ENCODE data around the gene ANKUB1.

ANKUB1 gene

DNA sequence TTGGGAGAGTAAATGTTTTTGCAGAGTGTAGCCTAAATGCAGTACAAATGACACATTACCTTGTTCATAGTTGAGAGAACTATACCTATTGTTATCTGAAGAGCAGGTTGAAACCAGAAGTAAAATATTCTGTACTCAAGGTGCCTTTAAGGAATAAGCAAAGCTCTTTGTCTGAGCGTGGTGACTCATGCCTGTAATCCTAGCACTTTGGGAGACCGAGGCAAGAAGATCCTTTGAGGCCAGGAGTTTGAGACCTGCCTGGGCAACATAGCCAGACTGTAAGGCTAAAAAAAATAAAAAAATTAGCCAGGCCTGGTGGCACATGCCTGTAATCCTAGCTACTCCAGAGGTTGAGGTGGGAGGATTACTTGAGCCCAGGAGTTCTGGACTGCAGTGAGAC lies 18.5 kb upstream of the ANKUB1 start:
- Histone ChIP-seq H3K27ac (no peak overlapping the region), H3K4me3 (no peak overlapping the region)

DNA sequence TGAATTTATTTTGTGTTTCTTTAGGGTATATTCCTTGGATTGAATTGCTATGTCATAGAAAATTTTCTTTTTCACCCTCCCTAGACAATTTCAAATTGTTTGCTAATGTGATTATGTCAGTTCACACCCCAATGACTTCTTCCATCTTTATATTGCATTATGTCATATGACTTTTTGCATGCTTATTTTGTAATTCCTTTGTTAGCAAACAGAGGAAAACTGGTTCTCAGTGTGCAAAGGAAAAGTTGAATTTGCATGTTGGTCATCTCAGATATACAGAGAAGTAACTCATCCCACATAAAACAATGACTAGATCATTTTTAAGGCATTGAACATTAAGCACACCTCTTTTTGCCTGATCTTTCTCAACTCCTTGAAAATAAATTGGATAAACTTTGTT lies 17.3 kb upstream of the ANKUB1 start:
- Histone ChIP-seq H3K27ac (no peak overlapping the region), H3K4me3 (no peak overlapping the region)

DNA sequence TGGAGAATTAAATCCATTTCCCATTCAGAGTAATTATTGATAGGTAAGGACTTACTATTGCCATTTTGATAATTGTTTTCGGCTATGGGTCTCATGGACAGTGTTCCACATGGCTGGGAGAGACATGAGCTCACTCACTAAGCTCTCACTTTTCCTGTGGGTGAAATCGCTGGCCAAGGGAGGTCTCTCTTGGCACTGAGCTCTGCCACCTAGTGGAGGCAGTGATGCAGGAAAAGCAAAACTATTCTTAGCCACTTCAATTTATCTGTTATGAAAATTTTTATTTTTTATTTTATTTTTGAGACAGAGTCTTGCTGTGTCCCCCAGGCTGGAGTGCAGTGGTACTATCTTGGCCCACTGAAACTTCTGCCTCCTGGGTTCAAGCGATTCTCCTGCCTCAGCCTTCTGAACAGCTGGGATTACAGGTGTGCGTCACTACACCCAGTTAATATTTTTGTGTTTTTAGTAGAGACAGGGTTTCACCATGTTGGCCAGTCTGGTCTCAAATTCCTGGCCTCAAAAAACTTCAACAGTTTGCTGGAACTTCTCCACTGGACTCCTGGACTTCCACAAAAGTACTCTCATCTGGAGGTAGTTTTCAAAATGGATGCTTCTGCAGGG lies 16.0 kb upstream of the ANKUB1 start:
- H3K27ac ChIP-seq: no peak overlapping the region
- no peak overlapping the region for H3K4me3 ChIP-seq

DNA sequence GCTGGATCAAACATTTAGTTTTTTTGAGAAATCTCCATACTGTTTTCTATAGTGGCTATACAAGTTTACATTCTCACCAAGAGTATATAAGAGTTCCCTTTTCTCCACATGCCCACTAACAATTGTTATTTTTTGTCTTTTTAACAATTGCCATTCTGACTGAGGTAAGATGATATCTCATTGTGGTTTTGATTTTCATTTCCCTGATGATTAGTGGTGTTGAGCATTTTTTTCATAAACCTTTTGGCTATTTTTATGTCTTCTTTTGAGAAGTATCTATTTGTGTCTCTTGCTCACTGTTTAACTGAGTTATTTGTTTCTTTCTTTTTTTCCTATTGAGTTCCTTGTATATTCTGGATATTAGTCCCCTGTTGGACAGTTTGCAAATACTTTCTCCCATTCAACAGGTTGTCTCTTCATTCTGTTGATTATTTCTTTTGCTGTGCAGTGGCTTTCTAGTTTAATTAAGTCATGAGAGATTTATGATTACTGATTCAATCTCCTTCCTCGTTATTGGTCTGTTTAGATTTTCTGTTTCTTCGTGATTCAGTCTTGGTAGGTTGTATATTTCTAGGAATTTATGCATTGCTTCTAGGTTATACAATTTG lies 13.9 kb upstream of the ANKUB1 start:
- Histone ChIP-seq H3K4me3 (no peak overlapping the region), H3K27ac (no peak overlapping the region)

DNA sequence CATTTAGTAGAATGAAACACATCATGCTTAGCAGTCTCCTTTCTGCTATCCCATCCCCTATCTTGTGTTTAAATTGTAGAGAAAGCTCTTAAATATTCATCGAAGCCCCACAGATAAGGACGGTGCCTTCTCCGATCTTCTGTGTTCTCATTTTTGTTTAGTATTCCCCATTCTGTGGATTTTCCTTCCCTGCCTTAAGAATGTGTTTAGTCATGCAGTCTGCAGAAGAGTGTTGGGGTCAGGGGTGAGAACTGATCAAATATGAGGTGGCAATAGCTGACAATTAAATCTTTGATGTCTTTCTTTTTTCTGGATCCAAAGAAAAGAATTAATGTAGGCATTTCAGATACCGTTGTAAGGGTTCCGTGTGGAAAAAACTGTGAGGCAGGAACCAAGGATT lies 9.3 kb upstream of the ANKUB1 start:
- Histone ChIP-seq H3K4me3 (no peak overlapping the region), H3K27ac (no peak overlapping the region)

DNA sequence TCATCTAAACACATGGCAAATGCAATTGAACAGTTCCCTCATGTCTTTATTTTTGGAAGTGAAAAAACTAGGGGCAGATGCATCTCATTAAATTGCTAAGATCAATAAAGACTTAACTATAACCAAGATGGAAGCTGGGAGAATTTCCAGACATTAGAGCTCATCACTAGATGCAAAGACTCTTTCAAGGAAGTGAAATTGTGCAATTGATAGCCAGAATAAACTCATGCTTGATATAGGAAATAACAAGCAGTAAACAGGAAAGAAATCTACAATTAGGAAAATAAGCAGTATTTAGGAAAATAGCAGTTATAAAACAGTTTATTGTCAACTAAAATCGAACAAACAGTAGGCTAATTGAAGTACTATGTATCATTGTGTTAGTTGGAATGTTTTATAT lies 8.8 kb upstream of the ANKUB1 start:
- no peak overlapping the region for H3K4me3 ChIP-seq
- H3K27ac ChIP-seq: no peak overlapping the region

DNA sequence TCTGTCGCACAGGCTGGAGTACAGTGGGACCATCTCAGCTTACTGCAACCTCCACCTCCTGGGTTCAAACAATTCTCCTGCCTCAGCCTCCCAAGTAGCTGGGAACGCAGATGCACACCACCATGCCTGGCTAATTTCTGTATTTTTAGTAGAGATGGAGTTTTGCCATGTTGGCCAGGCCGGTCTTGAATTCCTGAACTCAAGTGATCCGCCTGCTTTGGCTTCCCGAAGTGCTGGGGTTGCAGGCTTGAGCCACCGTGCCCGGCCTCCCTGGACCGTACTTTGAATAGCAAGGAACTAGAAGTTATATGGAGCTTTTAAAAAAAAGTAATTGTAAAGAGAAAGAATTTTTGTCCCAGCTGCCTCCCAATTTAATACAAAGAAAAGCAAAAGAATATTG lies 8.3 kb upstream of the ANKUB1 start:
- Histone ChIP-seq H3K27ac (no peak overlapping the region), H3K4me3 (no peak overlapping the region)

DNA sequence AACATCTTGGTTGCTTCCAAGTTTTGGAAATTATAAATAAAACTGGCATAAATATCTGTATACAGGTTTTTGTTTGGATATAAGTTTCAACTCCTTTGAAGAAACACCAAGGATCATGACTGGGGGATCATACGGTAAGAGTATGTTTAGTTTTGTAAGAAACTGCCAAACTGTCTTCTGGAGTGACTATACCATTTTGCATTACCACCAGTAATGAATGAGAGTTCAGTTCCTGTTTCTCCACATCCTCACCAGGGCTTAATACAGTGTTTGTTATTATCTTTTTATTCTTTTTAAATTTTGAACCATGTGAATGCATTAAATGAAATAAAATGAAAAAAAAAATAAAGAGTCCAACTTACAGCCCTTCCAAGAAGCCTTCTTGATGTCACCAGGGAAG lies 3.7 kb upstream of the ANKUB1 start:
- H3K27ac ChIP-seq: no peak overlapping the region
- no peak overlapping the region for H3K4me3 ChIP-seq

DNA sequence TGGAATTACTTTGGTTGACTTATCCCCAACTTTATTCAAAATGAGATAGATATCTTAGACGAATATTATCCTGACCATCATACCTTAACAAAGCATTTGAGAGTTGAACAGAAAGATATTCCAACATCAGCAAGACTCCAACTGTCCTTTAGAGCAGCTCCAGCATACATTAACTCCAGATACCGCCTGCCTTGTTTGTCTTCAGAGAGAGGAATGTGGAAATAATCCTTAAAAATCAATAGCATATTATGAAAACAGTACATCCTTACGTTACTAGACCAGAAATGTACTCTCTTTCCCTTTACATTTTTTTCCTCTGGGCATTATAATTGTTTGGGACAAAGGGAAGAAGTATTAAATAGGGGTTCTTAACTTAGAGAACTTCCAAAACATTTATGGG lies 1.7 kb downstream of the ANKUB1 start:
- Histone ChIP-seq H3K4me3 (no peak overlapping the region), H3K27ac (no peak overlapping the region)

DNA sequence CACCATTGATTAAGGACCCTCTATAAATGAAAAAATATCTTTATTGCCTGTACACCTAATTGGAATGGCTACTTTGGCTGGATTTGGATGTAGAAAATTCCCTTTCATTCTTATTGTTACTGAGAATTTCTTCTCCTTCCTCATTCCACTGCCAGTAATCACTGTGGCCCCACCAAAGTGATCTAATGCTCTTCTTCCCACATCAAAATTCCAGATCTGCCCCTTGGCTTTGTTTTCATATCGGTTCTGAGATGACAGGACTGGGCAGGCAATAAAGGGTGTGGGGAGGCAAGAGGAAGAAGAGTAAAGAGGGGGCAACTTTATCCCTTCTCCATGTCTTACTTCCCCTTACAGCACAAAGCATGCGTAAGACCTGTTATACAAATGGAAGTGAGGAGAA lies 2.1 kb downstream of the ANKUB1 start:
- H3K4me3 ChIP-seq: no peak overlapping the region

DNA sequence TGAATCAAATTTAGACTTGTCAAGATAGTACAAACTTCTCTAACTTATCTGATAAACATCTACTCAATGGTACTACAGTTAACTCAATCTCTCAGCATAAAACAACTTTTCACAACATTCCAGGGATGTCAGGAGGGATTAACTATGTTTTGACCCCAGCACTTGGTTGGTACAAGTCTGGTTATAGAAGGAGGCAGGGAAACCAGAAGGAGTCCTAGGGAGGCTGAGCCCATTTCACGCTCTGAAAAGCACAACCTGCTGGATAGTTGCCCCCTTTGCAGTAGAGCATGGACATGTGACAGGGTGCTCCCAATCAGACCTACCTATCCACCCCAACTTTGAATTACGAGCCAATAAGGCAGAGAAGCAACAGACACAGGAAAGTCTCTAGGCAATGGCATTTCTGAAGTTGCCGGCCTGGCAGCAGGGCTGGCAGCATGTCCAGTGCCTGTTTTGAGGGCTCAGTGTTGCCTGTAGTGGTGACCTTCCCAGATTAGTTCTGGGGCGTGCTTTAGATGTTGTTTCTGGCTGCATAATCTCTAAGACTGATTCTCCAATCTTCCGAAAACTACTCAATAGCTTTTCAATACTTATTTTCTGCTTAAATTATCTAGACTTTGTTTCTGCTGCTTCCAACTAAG lies 8.2 kb downstream of the ANKUB1 start:
- Histone ChIP-seq H3K4me3 (no peak overlapping the region), H3K27ac (peak overlapping the region in 8 of 21 experiments; percentile 14 to 76 (median 46))

More for the DNA sequence above, 2.1 kb downstream of the ANKUB1 start:
- no peak overlapping the region for H3K27ac ChIP-seq

DNA sequence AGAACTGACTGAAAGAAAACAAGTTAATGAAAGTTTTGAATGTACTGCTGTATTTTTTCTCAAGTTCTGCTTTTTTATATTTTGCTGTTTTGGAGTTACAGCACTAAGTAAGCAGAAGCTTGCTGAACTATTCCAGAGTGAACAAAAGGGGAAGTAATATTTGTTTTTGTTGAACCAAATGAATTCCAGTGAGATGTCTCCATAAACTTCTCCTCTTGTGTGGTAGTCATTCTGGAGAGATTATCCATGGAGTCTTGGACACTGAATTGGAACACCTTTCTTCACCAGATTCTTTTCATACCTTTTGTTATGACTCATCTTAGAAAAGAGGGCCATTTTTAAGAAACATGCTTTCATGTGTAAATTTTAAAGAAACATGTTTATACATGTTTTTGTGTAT lies 8.8 kb downstream of the ANKUB1 start:
- peak overlapping the region in 6 of 21 experiments; percentile 17 to 76 (median 46) for H3K27ac ChIP-seq
- no peak overlapping the region for H3K4me3 ChIP-seq

DNA sequence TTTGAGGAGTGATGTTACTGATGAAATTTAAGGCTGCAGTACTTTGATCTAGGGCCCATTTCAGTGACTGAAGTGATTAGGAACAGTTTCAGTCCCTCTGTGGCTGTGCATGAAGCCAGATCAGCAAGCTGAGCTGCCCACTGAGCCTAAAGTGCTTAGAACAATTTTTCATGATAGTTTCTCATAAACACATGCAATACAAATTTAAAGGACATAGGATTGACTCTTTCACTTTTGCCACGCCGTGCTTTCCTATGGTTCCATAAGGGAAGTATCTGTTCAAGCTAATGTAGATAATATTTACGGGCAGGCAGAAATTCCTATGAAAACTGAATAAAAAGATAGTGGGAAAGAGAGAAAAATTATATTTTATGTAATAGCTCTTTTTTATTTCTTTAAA lies 10.6 kb downstream of the ANKUB1 start:
- Histone ChIP-seq H3K27ac (peak overlapping the region in 8 of 21 experiments; percentile 6 to 79 (median 66)), H3K4me3 (no peak overlapping the region)

DNA sequence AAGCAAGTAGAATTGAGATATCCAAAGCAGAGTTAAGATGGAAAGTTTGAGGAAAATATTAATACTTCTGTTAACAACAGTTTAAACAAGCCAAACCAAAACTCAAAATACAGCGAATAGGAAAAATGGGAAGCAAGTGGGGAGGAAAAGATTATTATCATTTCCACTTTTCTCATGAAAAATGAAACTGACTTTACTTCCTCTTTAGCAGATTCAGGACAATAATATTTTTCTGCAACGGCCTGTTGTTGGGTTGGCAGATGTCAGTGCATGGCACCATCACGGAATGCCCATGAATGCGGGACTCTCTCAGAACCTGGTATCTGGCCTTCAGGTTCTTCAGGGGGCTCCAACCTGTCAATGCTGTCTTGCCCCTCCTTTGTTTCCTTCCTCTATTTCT lies 11.1 kb downstream of the ANKUB1 start:
- no peak overlapping the region for H3K4me3 ChIP-seq
- H3K27ac ChIP-seq: peak overlapping the region in 8 of 21 experiments; percentile 6 to 79 (median 66)

DNA sequence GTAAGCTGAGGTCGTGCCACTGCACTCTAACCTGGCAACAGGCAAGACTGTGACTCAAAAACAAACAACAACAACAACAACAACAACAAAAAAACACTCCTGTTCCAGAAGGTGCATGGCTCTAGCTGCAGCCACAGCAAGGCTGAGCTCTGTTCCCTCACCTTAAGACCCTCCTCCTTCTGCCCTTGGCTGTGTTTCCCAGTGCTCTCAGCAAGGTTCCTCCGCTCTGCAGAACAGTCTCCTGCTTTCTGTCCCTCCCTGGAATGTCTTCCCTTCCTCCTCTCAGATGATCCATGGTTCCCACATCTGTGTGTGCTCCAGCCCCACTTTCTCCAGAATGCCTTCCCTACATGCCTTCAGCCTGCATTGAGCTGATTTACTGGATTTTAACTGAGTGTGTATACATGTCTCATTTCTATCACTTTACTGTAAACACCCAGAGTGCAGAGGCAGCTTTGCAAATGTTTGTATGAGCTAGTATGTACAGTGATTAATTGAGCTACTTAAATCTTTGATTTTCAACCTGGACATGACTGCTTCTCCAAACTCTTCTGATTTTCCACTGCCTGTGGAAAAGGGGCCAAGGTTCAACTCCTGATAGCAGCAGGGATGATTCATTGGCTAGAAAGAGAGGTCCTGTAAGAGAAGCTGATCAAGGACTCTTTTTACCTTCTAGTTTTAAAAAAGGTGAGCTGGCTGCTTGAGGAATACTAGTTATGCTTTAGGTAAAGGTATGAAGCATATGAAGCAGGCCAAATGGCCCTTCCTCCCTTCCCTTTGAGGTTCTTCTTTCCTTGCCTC lies 14.7 kb downstream of the ANKUB1 start:
- H3K27ac ChIP-seq: no peak overlapping the region

DNA sequence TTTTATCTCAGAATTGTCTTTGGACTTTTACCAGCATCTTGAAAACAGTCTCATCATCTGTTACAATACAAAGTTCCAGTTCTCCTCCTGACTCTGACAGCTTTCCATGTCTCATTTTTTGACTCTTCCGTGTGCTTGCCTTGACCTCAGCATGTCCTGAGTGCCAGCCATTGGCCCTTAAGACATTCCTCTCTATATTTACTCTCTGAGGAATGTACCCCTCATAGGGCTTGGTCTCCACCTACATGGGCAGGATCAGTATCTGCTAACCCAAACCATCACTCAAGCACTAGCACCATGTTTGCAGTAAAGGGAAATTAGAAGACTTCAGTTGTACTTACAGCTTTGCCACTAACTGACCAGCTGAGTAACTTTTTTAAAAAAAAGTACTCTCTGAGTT lies 16.2 kb downstream of the ANKUB1 start:
- H3K4me3 ChIP-seq: no peak overlapping the region
- H3K27ac ChIP-seq: no peak overlapping the region

More for the DNA sequence above, 14.7 kb downstream of the ANKUB1 start:
- H3K4me3 ChIP-seq: no peak overlapping the region

DNA sequence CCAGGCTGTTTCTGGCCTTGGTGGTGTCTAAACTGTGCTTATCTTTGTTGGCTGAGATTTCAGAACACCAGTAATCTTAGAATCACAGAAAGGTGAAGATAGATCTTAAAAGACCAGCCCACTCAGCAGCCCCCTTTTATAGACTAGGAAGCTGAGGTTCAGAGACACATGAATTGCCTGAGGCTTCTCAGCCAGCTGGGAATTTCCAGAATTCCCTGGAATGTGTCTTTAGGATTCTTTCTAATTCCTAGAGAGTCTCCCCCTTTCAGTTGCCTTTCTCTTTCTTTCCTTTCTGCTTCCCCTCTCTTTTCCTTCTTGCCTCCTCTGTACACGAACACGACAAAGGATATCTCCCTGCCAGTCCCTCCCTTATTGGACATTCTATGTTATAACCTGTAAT lies 19.5 kb downstream of the ANKUB1 start:
- H3K4me3 ChIP-seq: no peak overlapping the region
- H3K27ac ChIP-seq: no peak overlapping the region

DNA sequence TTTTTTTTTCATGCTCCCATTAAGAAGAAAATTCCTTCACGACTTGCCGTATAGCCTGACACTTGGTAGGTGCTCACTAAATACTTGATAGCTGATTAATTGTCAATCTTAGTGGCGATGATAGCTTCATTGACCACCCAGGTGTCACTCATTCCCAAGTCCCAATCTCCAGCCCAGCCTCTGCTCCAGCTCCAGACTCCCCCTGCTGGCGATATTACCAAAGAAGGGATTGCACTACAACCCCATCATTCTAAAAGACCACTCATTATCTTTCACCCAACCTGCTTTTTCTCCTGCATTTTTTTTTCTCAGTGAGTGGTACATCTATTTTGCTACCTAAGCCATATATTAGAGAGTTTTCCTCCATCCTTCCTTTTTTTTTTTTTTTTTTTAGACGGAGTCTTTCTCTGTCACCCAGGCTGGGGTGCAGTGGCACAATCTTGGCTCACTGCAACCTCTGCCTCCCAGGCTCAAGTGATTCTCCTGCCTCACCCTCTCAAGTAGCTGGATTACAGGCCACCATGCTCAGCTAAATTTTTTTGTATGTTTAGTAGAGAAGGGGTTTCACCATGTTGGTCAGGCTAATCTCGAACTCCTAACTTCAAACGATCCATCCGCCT lies 20.6 kb downstream of the ANKUB1 start:
- Histone ChIP-seq H3K27ac (no peak overlapping the region), H3K4me3 (no peak overlapping the region)

DNA sequence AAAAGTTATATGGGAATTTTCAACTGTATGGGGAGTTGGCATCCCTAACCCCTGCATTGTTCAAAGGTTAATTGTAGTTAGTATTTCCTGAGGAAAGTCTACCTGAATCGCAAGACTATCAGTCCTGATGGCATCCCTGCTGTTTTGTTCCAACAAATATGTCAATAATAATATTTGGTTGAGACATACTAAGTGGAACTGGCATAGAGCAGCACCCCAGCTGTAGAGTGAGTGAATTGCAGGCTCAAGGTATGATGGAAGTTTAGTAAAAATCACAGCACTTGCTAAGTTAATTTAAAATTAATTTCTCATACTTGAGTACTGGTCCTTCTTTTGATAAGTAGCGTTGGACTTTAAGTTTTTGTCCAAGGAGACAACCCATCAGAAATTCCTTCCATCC lies 22.1 kb downstream of the ANKUB1 start:
- Histone ChIP-seq H3K27ac (no peak overlapping the region), H3K4me3 (no peak overlapping the region)

DNA sequence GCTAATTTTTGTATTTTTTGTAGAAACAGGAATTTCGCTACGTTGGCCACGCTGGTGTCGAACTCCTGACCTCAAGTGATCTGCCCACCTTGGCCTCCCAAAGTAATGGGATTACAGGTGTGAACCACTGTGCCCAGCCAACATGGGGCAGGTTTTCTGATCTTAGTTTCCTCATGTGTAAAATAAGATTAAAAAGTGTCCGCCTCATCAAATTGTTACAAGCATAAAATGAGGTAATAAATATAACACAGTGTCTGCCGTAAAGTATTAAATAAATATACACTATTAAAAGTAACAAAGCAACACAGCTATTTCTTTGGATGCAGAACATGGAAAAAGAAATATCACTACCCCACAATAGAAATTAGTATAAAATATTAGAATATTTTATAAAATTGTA lies 23.6 kb downstream of the ANKUB1 start:
- H3K27ac ChIP-seq: no peak overlapping the region

More for the DNA sequence above, 23.6 kb downstream of the ANKUB1 start:
- no peak overlapping the region for H3K4me3 ChIP-seq
